Measurements from ENCODE around the gene RGS18. TPM values are rescaled to one million over a fixed set of nuclear protein-coding genes. Genes with fewer than 3 reads are reported as not detected.

The RGS18 gene
- total RNA-seq, 1 experiment from 2014 or later, result 0.13 TPM

- peaks cover 21% of the 10 kb centered on the region for H3K4me1 ChIP-seq (ENCODE audit: insufficient read depth, low read length, poor library complexity, severe bottlenecking)
- H3K4me3 ChIP-seq (ENCODE audit: low read depth, low read length, poor library complexity, severe bottlenecking), result no peak overlapping the region
- H3K9me3 ChIP-seq (ENCODE audit: low read depth, low read length, poor library complexity, severe bottlenecking), result no peaks in the 10 kb centered on the region
- no peaks in the 10 kb centered on the region for H3K27me3 ChIP-seq (replicated peaks; ENCODE audit: insufficient read depth, low read depth, low read length, poor library complexity)
- H3K36me3 ChIP-seq (ENCODE audit: insufficient read depth, low read length, poor library complexity, severe bottlenecking), result no peaks in the 10 kb centered on the region
- ChIA-PET CTCF (no interaction called here), POLR2A (ENCODE audit: low non-redundant PET) (no interaction called here)
- intact Hi-C loops (cut with micrococcal nuclease; ENCODE audit: unreplicated experiment), result no loop called here
- H3K27ac ChIP-seq (ENCODE audit: low read depth, low read length, poor library complexity, severe bottlenecking), result no peak overlapping the region
- no peak for DNase-seq (ENCODE audit: low spot score)
- TF ChIP-seq EZH2 (IDR thresholded peaks at IDR 0.05; ENCODE audit: borderline replicate concordance, low read depth, low read length, poor library complexity, severe bottlenecking) (no peak), CTCF (conservative IDR thresholded peaks at IDR 0.05; ENCODE audit: low read depth, low read length) (no peak)
- BruUV-seq (replicated peaks), result no TSS peak
Observed at GRCh38 chr1:192159781-192160180, 1.5 kb downstream of the RGS18 start.

GRCh38 chr1:192160196-192160595, 1.9 kb downstream of the RGS18 start:
- H3K27ac ChIP-seq (ENCODE audit: low read depth, low read length, poor library complexity, severe bottlenecking), result no peak overlapping the region
- TF ChIP-seq EZH2 (IDR thresholded peaks at IDR 0.05; ENCODE audit: borderline replicate concordance, low read depth, low read length, poor library complexity, severe bottlenecking), result no peak
- no peak for TF ChIP-seq CTCF (conservative IDR thresholded peaks at IDR 0.05; ENCODE audit: low read depth, low read length)
- ChIA-PET CTCF (no interaction called here), POLR2A (ENCODE audit: low non-redundant PET) (no interaction called here)
- intact Hi-C loops (cut with micrococcal nuclease; ENCODE audit: unreplicated experiment), result no loop called here
- peaks cover 3% of the 10 kb centered on the region for H3K9me3 ChIP-seq (ENCODE audit: low read depth, low read length, poor library complexity, severe bottlenecking)
- H3K27me3 ChIP-seq (replicated peaks; ENCODE audit: insufficient read depth, low read depth, low read length, poor library complexity), result no peaks in the 10 kb centered on the region
- H3K4me1 ChIP-seq (ENCODE audit: insufficient read depth, low read length, poor library complexity, severe bottlenecking), result peaks cover 21% of the 10 kb centered on the region
- DNase-seq (ENCODE audit: low spot score), result no peak
- BruUV-seq (replicated peaks), result no TSS peak
- H3K4me3 ChIP-seq (ENCODE audit: low read depth, low read length, poor library complexity, severe bottlenecking), result no peak overlapping the region
- H3K36me3 ChIP-seq (ENCODE audit: insufficient read depth, low read length, poor library complexity, severe bottlenecking), result no peaks in the 10 kb centered on the region

- CTCF ChIA-PET, result no interaction called here
- H3K27ac ChIP-seq (ENCODE audit: low read depth, low read length, poor library complexity, severe bottlenecking), result no peak overlapping the region
Observed at GRCh38 chr1:192161976-192162375, 3.7 kb downstream of the RGS18 start.

More at GRCh38 chr1:192161976-192162375, 3.7 kb downstream of the RGS18 start:
- BruUV-seq (replicated peaks), result no TSS peak
- TF ChIP-seq EZH2 (IDR thresholded peaks at IDR 0.05; ENCODE audit: borderline replicate concordance, low read depth, low read length, poor library complexity, severe bottlenecking) (no peak), CTCF (conservative IDR thresholded peaks at IDR 0.05; ENCODE audit: low read depth, low read length) (no peak)
- Histone ChIP-seq H3K27me3 (replicated peaks; ENCODE audit: insufficient read depth, low read depth, low read length, poor library complexity) (no peaks in the 10 kb centered on the region), H3K36me3 (ENCODE audit: insufficient read depth, low read length, poor library complexity, severe bottlenecking) (no peaks in the 10 kb centered on the region), H3K9me3 (ENCODE audit: low read depth, low read length, poor library complexity, severe bottlenecking) (peaks cover 15% of the 10 kb centered on the region), H3K4me1 (ENCODE audit: insufficient read depth, low read length, poor library complexity, severe bottlenecking) (peaks cover 21% of the 10 kb centered on the region), H3K4me3 (ENCODE audit: low read depth, low read length, poor library complexity, severe bottlenecking) (no peak overlapping the region)
- DNase-seq (ENCODE audit: low spot score), result no peak
- intact Hi-C loops (cut with micrococcal nuclease; ENCODE audit: unreplicated experiment), result no loop called here
- POLR2A ChIA-PET (ENCODE audit: low non-redundant PET), result no interaction called here
